MM.1S (cell line): ENCODE data around the gene WASL.

Experiments used
- DNase-seq: peaks from one replicate; pipeline ENCODE4 v3.0.0-alpha.2; 2015
- H2AFZ ChIP-seq: fragments of 300-600 bp; sonication (generic); 2 replicates; pipeline ENCODE4 v1.6.0; 2016; ENCODE audit warnings: antibody characterized with exemption, low read length
- H3F3A ChIP-seq: fragments of 300-600 bp; sonication (generic); 2 replicates; pipeline ENCODE4 v1.6.1; 2016; ENCODE audit warnings: mild to moderate bottlenecking, antibody characterized with exemption, low read length, moderate library complexity, mixed read lengths; ENCODE audit not compliant: insufficient read depth
- H3K27ac ChIP-seq: fragments of 300-600 bp; sonication (generic); 2 replicates; pipeline ENCODE4 v1.5.1; 2016; ENCODE audit warnings: mild to moderate bottlenecking, low read length
- H3K27me3 ChIP-seq: fragments of 300-600 bp; sonication (generic); replicated peaks from 2 replicates; pipeline ENCODE4 v1.6.0; 2016; ENCODE audit warnings: low read length; ENCODE audit not compliant: insufficient read depth
- H3K36me3 ChIP-seq: fragments of 300-600 bp; sonication (generic); replicated peaks from 2 replicates; pipeline ENCODE4 v1.6.1; 2016; ENCODE audit warnings: mild to moderate bottlenecking, low read length, mixed read lengths; ENCODE audit not compliant: insufficient read depth
- H3K4me1 ChIP-seq: fragments of 300-600 bp; sonication (generic); 2 replicates; pipeline ENCODE4 v1.6.1; 2016; ENCODE audit warnings: low read length, mixed read lengths
- H3K4me2 ChIP-seq: fragments of 300-600 bp; sonication (generic); 2 replicates; pipeline ENCODE4 v1.6.0; 2016; ENCODE audit warnings: low read depth, low read length
- H3K4me3 ChIP-seq: fragments of 300-600 bp; sonication (generic); 2 replicates; pipeline ENCODE4 v1.5.1; 2016; ENCODE audit warnings: low read length, mixed read lengths
- H3K79me2 ChIP-seq: fragments of 300-600 bp; sonication (generic); 2 replicates; pipeline ENCODE4 v1.6.1; 2016; ENCODE audit warnings: mixed run types, low read length, mixed read lengths
- H3K9ac ChIP-seq: fragments of 300-600 bp; sonication (generic); 2 replicates; pipeline ENCODE4 v1.6.1; 2016; ENCODE audit warnings: low read length, mixed read lengths
- H3K9me2 ChIP-seq: fragments of 300-600 bp; sonication (generic); replicated peaks from 2 replicates; pipeline ENCODE4 v1.6.1; 2016; ENCODE audit warnings: mild to moderate bottlenecking, low read length, mixed read lengths; ENCODE audit not compliant: insufficient read depth
- H3K9me3 ChIP-seq: fragments of 300-600 bp; sonication (generic); replicated peaks from 2 replicates; pipeline ENCODE4 v1.6.1; 2016; ENCODE audit warnings: mild to moderate bottlenecking, low read length, mixed read lengths; ENCODE audit not compliant: insufficient read depth
- H4K20me1 ChIP-seq: fragments of 300-600 bp; sonication (generic); 2 replicates; pipeline ENCODE4 v1.6.1; 2016; ENCODE audit warnings: mild to moderate bottlenecking, low read length, moderate library complexity, mixed read lengths; ENCODE audit not compliant: insufficient read depth
- EZH2 ChIP-seq: fragments of 300-600 bp; sonication (generic); optimal IDR thresholded peaks from 2 replicates; pipeline ENCODE3; 2017; ENCODE audit warnings: low read depth, mild to moderate bottlenecking, antibody characterized with exemption, low read length, mixed read lengths
- EZH2phosphoT487 ChIP-seq: fragments of 300-600 bp; sonication (generic); IDR thresholded peaks from 2 replicates; pipeline ENCODE4 v1.6.1; 2018; ENCODE audit warnings: antibody characterized with exemption, low read length
- TF ChIP-seq, protein P1 (sequence below): fragments of 300-600 bp; sonication (generic); IDR thresholded peaks from 2 replicates; pipeline ENCODE4 v1.5.1; 2016; ENCODE audit warnings: antibody characterized with exemption, low read length, mixed read lengths

The WASL gene

DNA sequence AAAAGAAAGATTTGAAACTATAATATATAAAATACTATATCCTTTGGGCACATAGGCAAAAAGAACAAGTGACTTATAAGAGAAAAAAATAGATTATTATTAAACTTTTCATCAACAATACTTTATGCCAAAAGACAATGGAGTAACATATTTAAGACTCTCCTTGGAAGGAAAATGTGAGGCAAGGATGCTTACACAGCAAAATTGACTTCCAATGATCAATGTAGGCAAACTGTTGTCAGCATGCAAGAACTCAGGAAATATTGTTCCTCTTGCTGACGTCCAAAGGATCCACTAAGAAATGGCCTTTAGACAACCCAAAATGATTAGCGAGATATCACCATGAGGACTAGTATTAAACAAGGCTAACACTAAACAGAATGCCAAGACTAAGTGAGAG, 116.0 kb downstream of the WASL start:
- no peaks in the 10 kb centered on the region for H3K79me2 ChIP-seq
- TF ChIP-seq EZH2phosphoT487 (no peak), EZH2 (no peak)
- TF ChIP-seq, protein P1, sequence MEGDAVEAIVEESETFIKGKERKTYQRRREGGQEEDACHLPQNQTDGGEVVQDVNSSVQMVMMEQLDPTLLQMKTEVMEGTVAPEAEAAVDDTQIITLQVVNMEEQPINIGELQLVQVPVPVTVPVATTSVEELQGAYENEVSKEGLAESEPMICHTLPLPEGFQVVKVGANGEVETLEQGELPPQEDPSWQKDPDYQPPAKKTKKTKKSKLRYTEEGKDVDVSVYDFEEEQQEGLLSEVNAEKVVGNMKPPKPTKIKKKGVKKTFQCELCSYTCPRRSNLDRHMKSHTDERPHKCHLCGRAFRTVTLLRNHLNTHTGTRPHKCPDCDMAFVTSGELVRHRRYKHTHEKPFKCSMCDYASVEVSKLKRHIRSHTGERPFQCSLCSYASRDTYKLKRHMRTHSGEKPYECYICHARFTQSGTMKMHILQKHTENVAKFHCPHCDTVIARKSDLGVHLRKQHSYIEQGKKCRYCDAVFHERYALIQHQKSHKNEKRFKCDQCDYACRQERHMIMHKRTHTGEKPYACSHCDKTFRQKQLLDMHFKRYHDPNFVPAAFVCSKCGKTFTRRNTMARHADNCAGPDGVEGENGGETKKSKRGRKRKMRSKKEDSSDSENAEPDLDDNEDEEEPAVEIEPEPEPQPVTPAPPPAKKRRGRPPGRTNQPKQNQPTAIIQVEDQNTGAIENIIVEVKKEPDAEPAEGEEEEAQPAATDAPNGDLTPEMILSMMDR, result no peak
- H3F3A ChIP-seq, result no peaks in the 10 kb centered on the region
- no peaks in the 10 kb centered on the region for H3K9me3 ChIP-seq
- no peak overlapping the region for H3K4me2 ChIP-seq
- H3K4me1 ChIP-seq, result no peaks in the 10 kb centered on the region
- no peaks in the 10 kb centered on the region for H3K36me3 ChIP-seq
- H4K20me1 ChIP-seq, result no peaks in the 10 kb centered on the region
- no peaks in the 10 kb centered on the region for H3K27me3 ChIP-seq
- no peak overlapping the region for H3K9ac ChIP-seq
- no peak overlapping the region for H3K4me3 ChIP-seq
- no peak overlapping the region for H3K27ac ChIP-seq
- H3K9me2 ChIP-seq, result no peaks in the 10 kb centered on the region
- no peak for DNase-seq
- no peak overlapping the region for H2AFZ ChIP-seq
